ENCODE data around the gene NUP42.

GRCh38 chr7:23249486-23249885 is 67.6 kb downstream of the NUP42 start:
- TF ChIP-seq CTCF (IDR thresholded peaks at IDR 0.05; ENCODE audit: low read length) (no peak), EZH2 (optimal IDR thresholded peaks at IDR 0.05; ENCODE audit: low read depth, low read length) (no peak)

Measured in MM.1S (cell line).